Upper lobe of left lung (tissue), 4 donors: ENCODE measurements around the gene DDAH1.

ENCODE experiments used
- POLR2A ChIP-seq, 4 donors: fragments of 450-650 bp; IDR thresholded peaks; one replicate each; pipeline ENCODE4 v1.5.1; 2016 to 2017; ENCODE audit warnings: antibody characterized with exemption in 4 of 4, mild to moderate bottlenecking in 2 of 4
- POLR2AphosphoS5 ChIP-seq, 2 donors: sonication (generic); formaldehyde crosslinking; IDR thresholded peaks; one replicate each; pipeline ENCODE4 v1.5.1; 2017; ENCODE audit warnings: antibody characterized with exemption in 2 of 2
- TF ChIP-seq, protein P1 (sequence below), 6 experiments: fragments of 450-650 bp in 4 of 6; fragments of 200-600 bp in 2 of 6; sonication (generic) in 2 of 6; IDR thresholded peaks; one replicate each; pipeline ENCODE4 v1.5.1; 2016 to 2019; ENCODE audit warnings: antibody characterized with exemption in 6 of 6

DNA sequence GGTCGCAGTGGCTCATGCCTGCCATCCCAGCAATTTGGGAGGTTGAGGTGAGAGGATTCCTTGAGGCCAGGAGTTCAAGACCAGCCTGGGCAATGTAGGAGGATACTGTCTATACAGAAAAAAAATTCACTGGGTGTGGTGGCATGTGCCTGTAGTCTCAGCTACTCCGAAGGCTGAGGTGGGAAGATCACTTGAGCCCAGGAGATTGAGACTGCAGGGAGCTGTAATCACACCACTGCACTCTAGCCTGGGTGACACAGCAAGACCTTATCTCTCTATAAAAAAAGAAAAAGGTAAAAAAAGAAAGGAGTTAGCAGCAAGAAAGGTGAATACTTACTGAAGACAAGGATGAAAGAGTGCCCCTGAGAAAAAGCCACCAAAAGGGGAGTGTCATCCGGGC lies 164.8 kb downstream of the DDAH1 start:
- TF ChIP-seq, protein P1, sequence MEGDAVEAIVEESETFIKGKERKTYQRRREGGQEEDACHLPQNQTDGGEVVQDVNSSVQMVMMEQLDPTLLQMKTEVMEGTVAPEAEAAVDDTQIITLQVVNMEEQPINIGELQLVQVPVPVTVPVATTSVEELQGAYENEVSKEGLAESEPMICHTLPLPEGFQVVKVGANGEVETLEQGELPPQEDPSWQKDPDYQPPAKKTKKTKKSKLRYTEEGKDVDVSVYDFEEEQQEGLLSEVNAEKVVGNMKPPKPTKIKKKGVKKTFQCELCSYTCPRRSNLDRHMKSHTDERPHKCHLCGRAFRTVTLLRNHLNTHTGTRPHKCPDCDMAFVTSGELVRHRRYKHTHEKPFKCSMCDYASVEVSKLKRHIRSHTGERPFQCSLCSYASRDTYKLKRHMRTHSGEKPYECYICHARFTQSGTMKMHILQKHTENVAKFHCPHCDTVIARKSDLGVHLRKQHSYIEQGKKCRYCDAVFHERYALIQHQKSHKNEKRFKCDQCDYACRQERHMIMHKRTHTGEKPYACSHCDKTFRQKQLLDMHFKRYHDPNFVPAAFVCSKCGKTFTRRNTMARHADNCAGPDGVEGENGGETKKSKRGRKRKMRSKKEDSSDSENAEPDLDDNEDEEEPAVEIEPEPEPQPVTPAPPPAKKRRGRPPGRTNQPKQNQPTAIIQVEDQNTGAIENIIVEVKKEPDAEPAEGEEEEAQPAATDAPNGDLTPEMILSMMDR (IDR thresholded peaks at IDR 0.05) = no peak
- TF ChIP-seq POLR2A (IDR thresholded peaks at IDR 0.05) (no peak), POLR2AphosphoS5 (IDR thresholded peaks at IDR 0.05) (no peak)
